Activated CD4-positive, alpha-beta T cell treated with anti-CD3 and anti-CD28 coated beads, Interleukin-2, amount 50 U/mL, for 24 hours (primary cell): ENCODE measurements around the gene RAB24.

Experiments
- DNase-seq, 2 donors: peaks; one replicate each; pipeline ENCODE4 v3.0.0-alpha.2; 2020; ENCODE audit warnings: low read depth in 1 of 2, low spot score in 1 of 2

RAB24 gene

DNA sequence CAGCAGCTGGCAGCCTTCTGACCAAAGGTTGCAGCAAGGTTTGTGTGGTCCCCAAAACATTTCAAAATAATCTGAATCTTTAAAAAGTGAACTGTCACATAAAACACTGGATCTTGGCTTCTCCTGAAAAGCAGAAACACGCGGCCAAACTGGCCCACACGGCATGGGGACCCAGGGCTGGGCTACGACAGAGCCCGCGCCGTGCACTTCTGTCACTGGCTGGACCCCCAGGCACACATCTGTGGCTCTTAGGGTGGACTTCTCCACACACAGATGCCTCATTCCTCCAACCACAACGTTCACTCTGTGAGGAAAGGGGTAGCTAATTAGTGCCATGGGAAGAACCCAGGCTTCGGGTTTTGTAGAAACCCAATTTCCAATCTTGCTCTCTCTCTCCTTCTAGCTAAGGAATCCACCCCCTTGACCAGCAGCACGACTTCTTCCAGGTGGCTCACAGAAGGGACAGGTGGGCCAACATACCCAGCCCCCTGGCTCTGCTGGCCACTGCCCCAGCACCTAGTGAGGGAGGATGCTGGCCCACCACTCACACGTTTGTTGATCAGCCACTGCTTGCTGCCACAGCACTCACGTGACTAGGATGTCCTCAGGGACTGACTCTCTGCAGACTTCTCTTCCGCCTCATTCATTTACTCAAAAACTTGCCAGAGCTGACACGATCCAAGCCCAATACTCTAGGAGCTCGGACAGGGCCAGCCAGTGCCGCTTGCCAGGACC, 30.1 kb upstream of the RAB24 start:
- no peak for DNase-seq

GRCh38 chr5:177332896-177333260, 29.4 kb upstream of the RAB24 start:
- no peak for DNase-seq

- no peak for DNase-seq
Measured at GRCh38 chr5:177332031-177332895, 28.7 kb upstream of the RAB24 start.

- DNase-seq = no peak
Measured at GRCh38 chr5:177330991-177331842, 27.7 kb upstream of the RAB24 start.

GRCh38 chr5:177329883-177330282, 26.4 kb upstream of the RAB24 start:
- DNase-seq = no peak

- no peak for DNase-seq
Measured at GRCh38 chr5:177328545-177329231, 25.2 kb upstream of the RAB24 start.

- DNase-seq = no peak
Measured at GRCh38 chr5:177327539-177328522, 24.3 kb upstream of the RAB24 start.

DNA sequence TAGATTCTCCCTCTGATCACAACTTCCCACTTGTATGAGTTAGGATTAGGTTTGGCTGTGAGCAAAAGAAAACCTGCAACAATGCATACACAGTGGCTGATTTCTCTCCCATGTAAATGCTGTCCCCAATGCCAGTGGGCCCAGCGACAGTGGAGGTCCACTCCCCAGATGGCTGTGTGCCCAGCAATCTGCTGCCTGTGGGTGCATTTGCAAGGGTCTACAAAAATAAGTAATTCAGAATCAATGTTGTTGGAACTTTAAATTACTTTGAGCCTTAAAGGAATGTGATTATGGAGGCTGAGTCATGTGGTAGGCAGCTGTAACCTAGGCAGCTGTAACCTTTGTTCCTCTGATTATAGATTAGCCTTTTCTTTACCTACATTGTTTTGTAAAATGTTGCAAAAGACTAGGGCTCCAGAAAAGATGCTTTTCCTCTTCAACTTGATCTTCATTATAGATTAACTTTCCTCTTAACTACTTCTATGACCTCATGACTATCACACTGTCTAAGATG, 22.4 kb upstream of the RAB24 start:
- no peak for DNase-seq

- DNase-seq = no peak
Measured at GRCh38 chr5:177320879-177321278, 17.4 kb upstream of the RAB24 start.

DNA sequence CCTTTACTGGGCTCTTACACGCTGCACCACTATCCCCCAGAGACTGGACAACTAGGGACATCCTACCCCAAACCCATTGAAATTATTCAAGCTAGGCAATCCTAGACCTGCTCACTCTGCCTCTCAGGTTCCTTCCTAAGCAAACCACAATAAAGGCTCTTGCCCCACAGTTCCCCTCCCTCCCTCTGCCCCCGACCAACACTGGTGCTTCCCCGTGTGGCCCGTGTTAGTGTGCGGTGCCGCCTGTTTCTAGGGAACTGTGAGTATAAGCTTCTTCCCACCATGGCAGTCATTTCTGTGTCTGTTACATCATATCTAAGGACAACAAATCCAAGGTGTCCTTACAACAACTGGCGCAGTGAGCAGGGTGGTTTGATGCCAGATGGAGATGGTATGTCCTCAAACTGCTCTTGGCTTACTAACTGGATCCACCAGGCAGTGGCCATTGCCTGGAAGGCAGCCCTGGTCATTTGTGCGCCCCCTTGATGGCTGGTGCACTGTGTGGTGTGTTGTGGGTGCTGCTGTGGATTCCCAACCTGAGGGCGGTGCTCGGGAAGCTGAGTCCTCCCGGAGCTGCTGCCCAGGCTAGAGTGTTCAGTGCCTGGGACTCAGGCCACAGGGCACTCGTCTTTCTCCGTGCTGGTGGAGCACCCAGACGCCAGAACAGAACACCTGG, 16.5 kb upstream of the RAB24 start:
- no peak for DNase-seq

DNA sequence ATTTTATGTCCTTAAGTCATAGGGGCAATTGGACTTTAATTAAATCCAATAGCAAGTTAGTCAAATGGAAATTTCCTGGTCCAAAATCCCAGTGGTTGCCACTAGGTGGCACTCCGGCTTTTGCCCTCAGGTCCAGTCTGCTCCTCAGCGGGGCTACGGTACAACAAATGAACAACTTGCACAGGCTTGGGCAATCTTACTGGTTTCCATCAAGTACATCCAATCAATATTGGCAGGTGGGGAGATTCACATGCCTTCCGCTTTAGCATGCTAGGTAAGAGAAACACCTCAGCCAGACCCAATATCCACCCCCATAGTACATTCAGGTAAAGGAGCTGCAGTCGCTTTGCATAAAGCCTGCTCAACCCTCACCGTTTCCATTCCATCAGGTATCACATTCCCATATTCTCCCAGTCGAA, 14.4 kb upstream of the RAB24 start:
- peak; percentile 51 to 68 for DNase-seq

DNA sequence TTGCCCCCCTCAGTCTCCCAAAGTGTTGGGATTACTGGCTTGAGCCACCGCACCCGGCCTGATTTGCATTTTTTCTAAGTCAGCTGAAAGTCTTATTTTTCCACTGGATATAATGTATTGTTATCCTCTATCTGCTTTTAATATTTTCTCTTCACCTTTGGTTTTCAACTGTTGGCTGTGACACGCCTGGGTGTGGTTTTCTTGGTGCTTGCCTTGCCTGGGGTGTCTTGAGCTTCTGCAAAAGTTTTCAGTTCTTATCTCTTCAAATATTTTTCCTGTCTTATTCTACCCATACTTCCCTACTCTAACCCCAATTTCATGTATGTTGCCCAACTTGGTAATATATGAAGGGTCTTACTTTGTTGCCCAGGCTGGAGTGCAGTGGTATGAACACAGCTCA, 12.5 kb upstream of the RAB24 start:
- DNase-seq = no peak

DNA sequence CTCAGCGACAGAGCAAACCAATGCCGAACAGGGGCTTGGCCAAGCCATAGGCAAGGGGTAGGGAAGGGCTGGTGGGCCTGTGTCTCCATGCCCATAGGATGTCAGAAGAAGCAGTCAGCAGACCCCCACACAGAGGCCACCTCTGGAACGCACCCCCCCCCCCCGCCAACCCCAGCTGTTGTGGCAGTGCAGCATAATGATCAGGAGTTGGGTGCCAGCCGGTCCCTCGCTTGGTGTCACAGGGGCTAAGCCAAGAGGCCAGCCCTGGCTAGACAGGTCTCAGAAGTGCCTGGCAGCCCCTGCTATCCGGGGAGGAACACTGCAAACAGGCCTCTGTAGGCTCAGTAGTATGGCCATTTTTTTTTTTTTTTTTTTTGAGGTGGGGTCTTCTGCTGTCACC, 11.9 kb upstream of the RAB24 start:
- no peak for DNase-seq

- DNase-seq = no peak
Measured at GRCh38 chr5:177314376-177315342, 11.1 kb upstream of the RAB24 start.

- no peak for DNase-seq
Measured at GRCh38 chr5:177313561-177314259, 10.2 kb upstream of the RAB24 start.

- no peak for DNase-seq
Measured at GRCh38 chr5:177312649-177313181, 9.2 kb upstream of the RAB24 start.
